GM12878 (cell line): ENCODE measurements around the gene FAM114A1. TPM values are rescaled to one million over a fixed set of nuclear protein-coding genes. Genes with fewer than 3 reads are reported as not detected.

ENCODE experiments used
- BCL3 ChIP-seq: IDR thresholded peaks from 2 replicates; pipeline ENCODE4 v1.6.1; 2011; ENCODE audit warnings: borderline replicate concordance, low read depth, mild to moderate bottlenecking, moderate library complexity, low read length; ENCODE audit not compliant: insufficient read depth, poor library complexity, severe bottlenecking
- BCLAF1 ChIP-seq: fragments of 450-650 bp; IDR thresholded peaks from 2 replicates; pipeline ENCODE4 v1.6.1; 2017; ENCODE audit warnings: antibody characterized with exemption, mild to moderate bottlenecking, moderate library complexity
- BHLHE40 ChIP-seq, 2 experiments: fragments of 450-650 bp in 1 of 2; IDR thresholded peaks; 2 replicates each; pipeline ENCODE4 v1.6.1; 2011 to 2017; ENCODE audit warnings: low read depth in 2 of 2, borderline replicate concordance in 1 of 2, improper control_type of control experiment in 1 of 2, low read length in 1 of 2, mild to moderate bottlenecking in 1 of 2
- CHD2 ChIP-seq: IDR thresholded peaks from 2 replicates; pipeline ENCODE4 v1.6.1; 2011; ENCODE audit warnings: low read depth, low read length, improper control_type of control experiment, borderline replicate concordance
- EP300 ChIP-seq, 2 experiments: fragments of 150-350 bp in 1 of 2; IDR thresholded peaks; 2 replicates each; pipeline ENCODE4 v1.6.1; 2011 to 2012; ENCODE audit warnings: low read depth in 2 of 2, low read length in 2 of 2, borderline replicate concordance in 1 of 2, improper control_type of control experiment in 1 of 2, inconsistent platforms in 1 of 2; ENCODE audit not compliant: control insufficient read depth in 1 of 2
- GABPA ChIP-seq: IDR thresholded peaks from 2 replicates; pipeline ENCODE4 v1.6.1; 2014; ENCODE audit warnings: antibody characterized with exemption, low read depth, mild to moderate bottlenecking, inconsistent platforms
- HDAC2 ChIP-seq: fragments of 200-600 bp; sonication (generic); IDR thresholded peaks from 2 replicates; pipeline ENCODE4 v1.6.1; 2017
- KLF5 ChIP-seq: fragments of 450-650 bp; IDR thresholded peaks from 2 replicates; pipeline ENCODE4 v1.6.1; 2014; ENCODE audit warnings: mild to moderate bottlenecking; ENCODE audit not compliant: partially characterized antibody
- MXI1 ChIP-seq: fragments of 150-350 bp; IDR thresholded peaks from 2 replicates; pipeline ENCODE4 v1.6.1; 2011; ENCODE audit warnings: low read depth, mild to moderate bottlenecking, inconsistent platforms, low read length, improper control_type of control experiment
- MYB ChIP-seq: fragments of 150-350 bp; IDR thresholded peaks from 2 replicates; pipeline ENCODE4 v1.6.1; 2014; ENCODE audit warnings: mild to moderate bottlenecking, low read depth, low read length, borderline replicate concordance
- NFIC ChIP-seq: IDR thresholded peaks from 2 replicates; pipeline ENCODE4 v1.6.1; 2012; ENCODE audit warnings: low read depth, mild to moderate bottlenecking, inconsistent platforms, low read length, moderate library complexity
- RAD21 ChIP-seq: IDR thresholded peaks from 2 replicates; pipeline ENCODE4 v1.6.1; 2011; ENCODE audit warnings: mild to moderate bottlenecking, low read depth, low read length, moderate library complexity; ENCODE audit not compliant: insufficient read depth
- RCOR1 ChIP-seq: conservative IDR thresholded peaks from 2 replicates; pipeline ENCODE4 v1.6.1; 2012; ENCODE audit warnings: low read depth, low read length, improper control_type of control experiment
- SP1 ChIP-seq: IDR thresholded peaks from one replicate; pipeline ENCODE4 v1.6.1; 2011; ENCODE audit warnings: low read depth, low read length
- ZBED1 ChIP-seq: IDR thresholded peaks from 2 replicates; pipeline ENCODE4 v1.6.1; 2016; ENCODE audit warnings: borderline replicate concordance
- ZBTB11 ChIP-seq: fragments of 450-650 bp; formaldehyde crosslinking; IDR thresholded peaks from 2 replicates; pipeline ENCODE4 v1.5.0; 2022; ENCODE audit warnings: mild to moderate bottlenecking, missing genetic modification characterization
- ZBTB40 ChIP-seq: fragments of 450-650 bp; IDR thresholded peaks from 2 replicates; pipeline ENCODE4 v1.6.1; 2016; ENCODE audit warnings: mild to moderate bottlenecking, moderate library complexity, borderline replicate concordance
- ZNF217 ChIP-seq: fragments of 450-650 bp; IDR thresholded peaks from 2 replicates; pipeline ENCODE4 v1.6.1; 2017; ENCODE audit warnings: antibody characterized with exemption, mild to moderate bottlenecking
- polyA plus RNA-seq, 11 experiments: library from polyadenylated mRNA; depleted of rRNA in 4 of 11; unstranded in 6 of 11; stranded (reverse) in 5 of 11; fragments of >200 nt; fragmentation: Nextera tagmentation in 4 of 11; fragmentation: Illumina TruSeq in 1 of 11; extraction: Ambion mirVana in 4 of 11; extraction: Trizol in 1 of 11; gene quantifications; 1 replicate in 1 of 11; 2 replicates in 10 of 11; pipeline versions ENCODE4 v1.2.1 to v1.2.3, GENCODE V29; 2011 to 2016; ENCODE audit warnings: inconsistent platforms in 2 of 11, missing spikeins in 2 of 11, low read depth in 1 of 11
- total RNA-seq, 4 experiments: library from RNA; depleted of rRNA in 3 of 4; stranded (reverse); fragments of >200 nt in 3 of 4; fragmentation: Illumina TruSeq in 1 of 4; extraction: Trizol in 1 of 4; gene quantifications; 2 replicates each; pipeline versions ENCODE4 v1.2.1 to v1.2.3, GENCODE V29; 2013 to 2021

Gene FAM114A1
- total and polyA plus RNA-seq, 10 of the 15 experiments (the other 5 are each of a cell fraction or from before 2014, with no cell fraction given), result 1.3 to 6.2 (median 3.9) TPM

- TF ChIP-seq ZBTB11 (no peak), RAD21 (no peak), BCL3 (no peak), ZBTB40 (no peak), BHLHE40 (IDR thresholded peaks at IDR 0.05; ENCODE audit: borderline replicate concordance in 1 of 2, low read depth in 2 of 2, low read length in 1 of 2) (peak; percentile 86 to 89), RCOR1 (no peak; the same call in 1 of the 2 replicates), BCLAF1 (no peak), NFIC (peak; percentile 91), SP1 (no peak), ZBED1 (peak; percentile 58; the same call in 1 of the 2 replicates), CHD2 (no peak), ZNF217 (peak; percentile 88), MYB (no peak), GABPA (peak; percentile 46; the same call in 1 of the 2 replicates), HDAC2 (no peak), KLF5 (no peak), EP300 (IDR thresholded peaks at IDR 0.05; ENCODE audit: borderline replicate concordance in 1 of 2, control insufficient read depth in 1 of 2, low read depth in 2 of 2, low read length in 2 of 2) (peak; percentile 58 to 89; a peak in 2 of 4 replicates), MXI1 (no peak)
Measured at GRCh38 chr4:38939165-38939564, 71.6 kb downstream of the FAM114A1 start (continued).
